Transverse colon (tissue), 4 donors: Measurements from ENCODE around the gene TBX2. TPM values are rescaled to one million over a fixed set of nuclear protein-coding genes. Genes with fewer than 3 reads are reported as not detected.

Experiments
- DNase-seq: peaks from one replicate; pipeline ENCODE4 v3.0.0-alpha.2; 2019
- H3K27ac ChIP-seq, 4 donors: fragments of 200-600 bp; sonication (generic); 2 replicates each; pipeline ENCODE4 v1.5.1; 2016 to 2018; ENCODE audit warnings: inconsistent platforms in 4 of 4
- H3K27me3 ChIP-seq: fragments of 200-600 bp; sonication (generic); 2 replicates; pipeline ENCODE4 v1.5.1; 2017; ENCODE audit warnings: inconsistent platforms
- H3K36me3 ChIP-seq, 4 donors: fragments of 200-600 bp; sonication (generic); 2 replicates each; pipeline ENCODE4 v1.5.1; 2017 to 2019; ENCODE audit warnings: inconsistent platforms in 4 of 4
- H3K4me1 ChIP-seq, 4 donors: fragments of 200-600 bp; sonication (generic); 2 replicates each; pipeline ENCODE4 v1.5.1; 2017 to 2020; ENCODE audit warnings: inconsistent platforms in 4 of 4
- H3K4me3 ChIP-seq, 4 donors: fragments of 200-600 bp; sonication (generic); 1 replicate in 1 of 4; 2 replicates in 3 of 4; pipeline versions ENCODE4 v1.5.1 to v1.6.1; 2017 to 2019; ENCODE audit warnings: inconsistent platforms in 4 of 4
- H3K9me3 ChIP-seq, 2 donors: fragments of 200-600 bp; sonication (generic); 2 replicates each; pipeline ENCODE4 v1.5.1; 2017 to 2019; ENCODE audit warnings: inconsistent platforms in 2 of 2
- EP300 ChIP-seq: sonication (generic); formaldehyde crosslinking; IDR thresholded peaks from one replicate; pipeline ENCODE4 v1.6.1; 2017; ENCODE audit warnings: antibody characterized with exemption, low read depth
- POLR2A ChIP-seq: fragments of 450-650 bp; IDR thresholded peaks from one replicate; pipeline ENCODE4 v1.6.1; 2016; ENCODE audit warnings: antibody characterized with exemption, mild to moderate bottlenecking, moderate library complexity
- POLR2AphosphoS5 ChIP-seq, 3 donors: sonication (generic); formaldehyde crosslinking; IDR thresholded peaks; one replicate each; pipeline ENCODE4 v1.6.1; 2016; ENCODE audit warnings: antibody characterized with exemption in 3 of 3
- WGBS, 2 donors: methylation state at CpG; one replicate each; pipeline ENCODE4 v1.1.5; 2018; ENCODE audit warnings: low coverage in 1 of 2; 5-methylcytosine and 5-hydroxymethylcytosine counted together
- in situ Hi-C, 4 donors: fragments of 200-750 bp; cut with MboI; loops; one replicate each; pipeline versions ENCODE4 v1.15.0 to v1.15.1; 2017; ENCODE audit warnings: low sequenced_read_pairs in 3 of 4, low pct_ligation_motif_present in 1 of 4, low pct_unique_long_range_greater_than_20kb in 1 of 4
- intact Hi-C: fragments of 100-400 bp; cut with DNase I; formaldehyde crosslinking; loops from one replicate; pipeline ENCODE4 v1.15.1; 2023; ENCODE audit warnings: low total_unique reads
- total RNA-seq, 4 donors: library from RNA; depleted of rRNA; stranded (reverse); fragments of >200 nt; gene quantifications; one replicate each; pipeline ENCODE4 v1.1.0, GENCODE V29; 2016
- TF ChIP-seq, protein P1 (sequence below), 5 experiments: fragments of 200-600 bp in 3 of 5; fragments of 450-650 bp in 2 of 5; sonication (generic) in 3 of 5; IDR thresholded peaks; 1 replicate in 2 of 5; 2 replicates in 3 of 5; pipeline ENCODE4 v1.5.1; 2016 to 2017; ENCODE audit warnings: antibody characterized with exemption in 5 of 5, inconsistent platforms in 3 of 5, mild to moderate bottlenecking in 2 of 5, moderate library complexity in 1 of 5

Gene TBX2
- total RNA-seq, 4 donors from 2014 or later, result 2.6 to 13.5 (median 8.7) TPM

GRCh38 chr17:61382796-61383688 lies 16.6 kb upstream of the TBX2 start:
- no peaks in the 10 kb centered on the region for H3K36me3 ChIP-seq
- in situ Hi-C loops (loop anchor here (10.0 to 25.0 kb wide), 6 partner anchors 146 to 671 kb away; no protein-coding TSS in a partner anchor), intact Hi-C loops (no loop called here)
- H3K27ac ChIP-seq, result no peak overlapping the region
- DNase-seq, result no peak
- no peak overlapping the region for H3K4me3 ChIP-seq
- 94% methylated on average over 16 of the region's 16 CpGs; no CpG with 5 or more reads in 1 of the 2 donors for WGBS, 2 donors
- H3K27me3 ChIP-seq, result no peaks in the 10 kb centered on the region
- H3K4me1 ChIP-seq, result no peaks in the 10 kb centered on the region
- H3K9me3 ChIP-seq, result no peaks in the 10 kb centered on the region
- no peak for TF ChIP-seq POLR2A
- TF ChIP-seq, protein P1, sequence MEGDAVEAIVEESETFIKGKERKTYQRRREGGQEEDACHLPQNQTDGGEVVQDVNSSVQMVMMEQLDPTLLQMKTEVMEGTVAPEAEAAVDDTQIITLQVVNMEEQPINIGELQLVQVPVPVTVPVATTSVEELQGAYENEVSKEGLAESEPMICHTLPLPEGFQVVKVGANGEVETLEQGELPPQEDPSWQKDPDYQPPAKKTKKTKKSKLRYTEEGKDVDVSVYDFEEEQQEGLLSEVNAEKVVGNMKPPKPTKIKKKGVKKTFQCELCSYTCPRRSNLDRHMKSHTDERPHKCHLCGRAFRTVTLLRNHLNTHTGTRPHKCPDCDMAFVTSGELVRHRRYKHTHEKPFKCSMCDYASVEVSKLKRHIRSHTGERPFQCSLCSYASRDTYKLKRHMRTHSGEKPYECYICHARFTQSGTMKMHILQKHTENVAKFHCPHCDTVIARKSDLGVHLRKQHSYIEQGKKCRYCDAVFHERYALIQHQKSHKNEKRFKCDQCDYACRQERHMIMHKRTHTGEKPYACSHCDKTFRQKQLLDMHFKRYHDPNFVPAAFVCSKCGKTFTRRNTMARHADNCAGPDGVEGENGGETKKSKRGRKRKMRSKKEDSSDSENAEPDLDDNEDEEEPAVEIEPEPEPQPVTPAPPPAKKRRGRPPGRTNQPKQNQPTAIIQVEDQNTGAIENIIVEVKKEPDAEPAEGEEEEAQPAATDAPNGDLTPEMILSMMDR (IDR thresholded peaks at IDR 0.05), result no peak
- no peak for TF ChIP-seq POLR2AphosphoS5 (IDR thresholded peaks at IDR 0.05)
- TF ChIP-seq EP300, result no peak

DNA sequence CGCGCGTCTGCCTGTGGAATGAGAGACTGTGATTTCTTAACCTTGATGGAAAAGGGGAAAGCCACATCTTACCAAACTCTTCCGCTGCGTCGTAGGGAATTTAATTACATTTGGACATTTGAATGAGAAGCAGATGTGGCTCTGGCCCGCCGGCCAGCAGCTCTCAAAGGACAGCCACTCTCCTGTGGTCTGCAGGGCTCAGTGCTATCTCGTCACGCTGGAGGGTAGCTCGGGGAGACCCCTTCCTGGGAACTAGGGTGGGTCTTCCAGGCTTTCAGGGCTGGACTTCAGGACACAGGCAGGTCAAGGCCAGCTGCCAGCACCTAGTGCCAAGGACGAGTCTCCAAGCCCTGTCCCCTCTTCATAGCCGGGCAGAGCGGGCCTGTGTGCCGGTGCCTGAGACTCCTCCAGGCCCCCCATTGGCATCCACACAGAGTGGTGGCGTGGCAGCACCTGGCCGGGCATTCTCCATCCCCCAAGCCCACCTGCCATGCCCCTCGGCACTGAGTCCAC lies 15.9 kb upstream of the TBX2 start:
- Histone ChIP-seq H3K36me3 (no peaks in the 10 kb centered on the region), H3K4me3 (no peak overlapping the region), H3K27me3 (no peaks in the 10 kb centered on the region), H3K9me3 (no peaks in the 10 kb centered on the region), H3K27ac (no peak overlapping the region), H3K4me1 (no peaks in the 10 kb centered on the region)
- intact Hi-C loops (no loop called here), in situ Hi-C loops (loop anchor here (10.0 to 25.0 kb wide), 6 partner anchors 146 to 671 kb away; no protein-coding TSS in a partner anchor)
- 81% methylated on average over 18 of the region's 18 CpGs; no CpG with 5 or more reads in 1 of the 2 donors for WGBS, 2 donors
- TF ChIP-seq POLR2A, result no peak
- no peak for TF ChIP-seq EP300
- TF ChIP-seq, protein P1 (IDR thresholded peaks at IDR 0.05), result no peak
- TF ChIP-seq POLR2AphosphoS5 (IDR thresholded peaks at IDR 0.05), result no peak
- no peak for DNase-seq

DNA sequence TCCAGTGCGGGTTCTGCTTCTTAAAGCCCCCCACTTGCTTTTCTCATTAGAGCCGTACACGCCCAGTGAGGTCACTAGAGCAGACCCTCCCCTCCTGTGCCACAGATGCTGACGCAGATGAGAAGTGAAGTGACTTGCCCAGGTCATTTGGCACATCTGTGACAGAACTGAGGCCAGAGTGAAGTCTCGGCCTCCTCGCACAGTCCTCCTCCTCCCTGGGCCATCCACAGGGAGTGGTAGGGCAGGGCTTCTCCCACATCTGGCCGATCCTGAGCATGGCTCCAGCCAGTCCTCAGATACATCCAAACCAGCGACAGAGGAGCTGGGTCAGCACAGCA lies 15.3 kb upstream of the TBX2 start:
- in situ Hi-C loops (loop anchor here (10.0 to 25.0 kb wide), 6 partner anchors 147 to 672 kb away; no protein-coding TSS in a partner anchor), intact Hi-C loops (no loop called here)
- Histone ChIP-seq H3K9me3 (no peaks in the 10 kb centered on the region), H3K27ac (no peak overlapping the region), H3K4me1 (no peaks in the 10 kb centered on the region), H3K4me3 (no peak overlapping the region), H3K36me3 (no peaks in the 10 kb centered on the region), H3K27me3 (peaks cover 2% of the 10 kb centered on the region)
- WGBS, 2 donors, result 84% methylated on average over 8 of the region's 8 CpGs; no CpG with 5 or more reads in 1 of the 2 donors
- DNase-seq, result no peak
- no peak for TF ChIP-seq POLR2AphosphoS5 (IDR thresholded peaks at IDR 0.05)
- TF ChIP-seq, protein P1 (IDR thresholded peaks at IDR 0.05), result no peak
- TF ChIP-seq POLR2A, result no peak
- no peak for TF ChIP-seq EP300
